Uterus (tissue), 2 donors: ENCODE measurements around the gene LTBP1.

Experiments
- POLR2A ChIP-seq, 2 donors: fragments of 450-650 bp; IDR thresholded peaks; one replicate each; pipeline ENCODE4 v1.6.1; 2016; ENCODE audit warnings: antibody characterized with exemption in 2 of 2, mild to moderate bottlenecking in 1 of 2, moderate library complexity in 1 of 2
- TF ChIP-seq, protein P1 (sequence below), 4 experiments: fragments of 200-600 bp in 2 of 4; fragments of 450-650 bp in 2 of 4; sonication (generic) in 2 of 4; IDR thresholded peaks; one replicate each; pipeline ENCODE4 v1.5.1; 2016 to 2019; ENCODE audit warnings: antibody characterized with exemption in 4 of 4, mild to moderate bottlenecking in 2 of 4, moderate library complexity in 1 of 4

DNA sequence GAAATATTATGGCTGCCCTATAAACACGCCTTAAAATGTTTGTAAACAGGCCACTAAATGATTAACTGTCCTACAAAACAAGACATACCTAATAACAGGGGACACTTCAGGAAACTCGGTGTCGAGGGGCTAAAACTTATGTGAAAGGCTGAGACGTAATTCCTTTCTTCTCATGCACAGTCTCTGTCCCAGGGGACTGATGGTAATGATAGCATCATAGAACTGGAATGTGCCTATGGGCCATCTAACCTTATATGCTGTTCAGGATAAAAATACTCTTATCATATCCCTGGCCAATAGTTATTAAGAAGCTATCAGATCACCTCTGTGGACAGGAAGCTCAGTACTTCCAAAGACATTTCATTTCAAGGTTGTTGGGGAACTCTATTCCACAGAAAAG is 277.1 kb downstream of the LTBP1 start:
- no peak for TF ChIP-seq POLR2A (IDR thresholded peaks at IDR 0.05)
- TF ChIP-seq, protein P1, sequence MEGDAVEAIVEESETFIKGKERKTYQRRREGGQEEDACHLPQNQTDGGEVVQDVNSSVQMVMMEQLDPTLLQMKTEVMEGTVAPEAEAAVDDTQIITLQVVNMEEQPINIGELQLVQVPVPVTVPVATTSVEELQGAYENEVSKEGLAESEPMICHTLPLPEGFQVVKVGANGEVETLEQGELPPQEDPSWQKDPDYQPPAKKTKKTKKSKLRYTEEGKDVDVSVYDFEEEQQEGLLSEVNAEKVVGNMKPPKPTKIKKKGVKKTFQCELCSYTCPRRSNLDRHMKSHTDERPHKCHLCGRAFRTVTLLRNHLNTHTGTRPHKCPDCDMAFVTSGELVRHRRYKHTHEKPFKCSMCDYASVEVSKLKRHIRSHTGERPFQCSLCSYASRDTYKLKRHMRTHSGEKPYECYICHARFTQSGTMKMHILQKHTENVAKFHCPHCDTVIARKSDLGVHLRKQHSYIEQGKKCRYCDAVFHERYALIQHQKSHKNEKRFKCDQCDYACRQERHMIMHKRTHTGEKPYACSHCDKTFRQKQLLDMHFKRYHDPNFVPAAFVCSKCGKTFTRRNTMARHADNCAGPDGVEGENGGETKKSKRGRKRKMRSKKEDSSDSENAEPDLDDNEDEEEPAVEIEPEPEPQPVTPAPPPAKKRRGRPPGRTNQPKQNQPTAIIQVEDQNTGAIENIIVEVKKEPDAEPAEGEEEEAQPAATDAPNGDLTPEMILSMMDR (IDR thresholded peaks at IDR 0.05), result no peak
